ENCODE measurements around the gene RYR2.
A peak's percentile ranks its signal among the peaks of the same experiment; 100 is the strongest.

Gene RYR2

GRCh38 chr1:237795558-237795957 lies 753.6 kb downstream of the RYR2 start:
- Histone ChIP-seq H3K23ac (ENCODE audit: low read length) (no peak overlapping the region), H4K12ac (ENCODE audit: low read depth, low read length) (no peak overlapping the region), H3K18ac (ENCODE audit: low read length) (no peak overlapping the region), H2AFZ (ENCODE audit: insufficient read depth, low read length, poor library complexity) (no peak overlapping the region), H2BK120ac (ENCODE audit: insufficient read depth, low read length, poor library complexity) (no peak overlapping the region), H3K79me2 (ENCODE audit: control insufficient read depth, insufficient read depth, low read length, poor library complexity) (no peaks in the 10 kb centered on the region), H3K4me2 (ENCODE audit: low read length) (no peak overlapping the region), H3K9me3 (ENCODE audit: insufficient read depth, low read depth, low read length) (no peaks in the 10 kb centered on the region), H4K91ac (ENCODE audit: low read depth, low read length) (no peak overlapping the region), H3K4me1 (ENCODE audit: control insufficient read depth in 1 of 2, insufficient read depth in 2 of 2, low read length in 2 of 2) (no peaks in the 10 kb centered on the region), H2AK5ac (ENCODE audit: low read length) (no peak overlapping the region), H3K36me3 (ENCODE audit: control insufficient read depth in 1 of 2, insufficient read depth in 2 of 2, low read length in 2 of 2) (no peaks in the 10 kb centered on the region), H3K9ac (ENCODE audit: low read length) (no peak overlapping the region), H3K14ac (ENCODE audit: low read length) (no peak overlapping the region), H4K8ac (ENCODE audit: low read depth, low read length) (no peak overlapping the region), H3K27me3 (ENCODE audit: insufficient read depth, low read length) (no peaks in the 10 kb centered on the region), H3K4me3 (ENCODE audit: low read depth, low read length) (no peak overlapping the region), H3K79me1 (ENCODE audit: low read length) (no peaks in the 10 kb centered on the region), H2BK12ac (ENCODE audit: low read length) (no peak overlapping the region), H3K27ac (ENCODE audit: low read depth, low read length) (no peak overlapping the region), H3K4ac (ENCODE audit: low read depth, low read length) (no peak overlapping the region), H2BK5ac (ENCODE audit: low read depth, low read length, poor library complexity) (no peak overlapping the region)
- no peak for DNase-seq
- no CpG with 5 or more reads among the region's 13 CpGs for WGBS (ENCODE audit: extremely low coverage, insufficient coverage, insufficient read length)

- Histone ChIP-seq H3K4me1 (ENCODE audit: control insufficient read depth in 1 of 2, insufficient read depth in 2 of 2, low read length in 2 of 2) (no peaks in the 10 kb centered on the region), H4K12ac (ENCODE audit: low read depth, low read length) (no peak overlapping the region), H3K14ac (ENCODE audit: low read length) (no peak overlapping the region), H3K23ac (ENCODE audit: low read length) (no peak overlapping the region), H3K79me1 (ENCODE audit: low read length) (no peaks in the 10 kb centered on the region), H2BK120ac (ENCODE audit: insufficient read depth, low read length, poor library complexity) (no peak overlapping the region), H3K4me3 (ENCODE audit: low read depth, low read length) (no peak overlapping the region), H2AK5ac (ENCODE audit: low read length) (no peak overlapping the region), H3K27me3 (ENCODE audit: insufficient read depth, low read length) (no peaks in the 10 kb centered on the region), H3K79me2 (ENCODE audit: control insufficient read depth, insufficient read depth, low read length, poor library complexity) (no peaks in the 10 kb centered on the region), H4K8ac (ENCODE audit: low read depth, low read length) (no peak overlapping the region), H4K91ac (ENCODE audit: low read depth, low read length) (no peak overlapping the region), H3K18ac (ENCODE audit: low read length) (no peak overlapping the region), H3K36me3 (ENCODE audit: control insufficient read depth in 1 of 2, insufficient read depth in 2 of 2, low read length in 2 of 2) (no peaks in the 10 kb centered on the region), H3K4ac (ENCODE audit: low read depth, low read length) (no peak overlapping the region), H3K9me3 (ENCODE audit: insufficient read depth, low read depth, low read length) (no peaks in the 10 kb centered on the region), H3K4me2 (ENCODE audit: low read length) (no peak overlapping the region), H3K9ac (ENCODE audit: low read length) (no peak overlapping the region), H3K27ac (ENCODE audit: low read depth, low read length) (no peak overlapping the region), H2BK12ac (ENCODE audit: low read length) (no peak overlapping the region), H2BK5ac (ENCODE audit: low read depth, low read length, poor library complexity) (no peak overlapping the region), H2AFZ (ENCODE audit: insufficient read depth, low read length, poor library complexity) (no peak overlapping the region)
- peak; percentile 63 to 72 for DNase-seq
- no CpG with 5 or more reads among the region's 5 CpGs for WGBS (ENCODE audit: extremely low coverage, insufficient coverage, insufficient read length)
Observed at GRCh38 chr1:237799762-237800474, 757.9 kb downstream of the RYR2 start.

GRCh38 chr1:237804516-237804915 lies 762.5 kb downstream of the RYR2 start:
- Histone ChIP-seq H3K27me3 (ENCODE audit: insufficient read depth, low read length) (no peaks in the 10 kb centered on the region), H3K79me1 (ENCODE audit: low read length) (no peaks in the 10 kb centered on the region), H3K27ac (ENCODE audit: low read depth, low read length) (no peak overlapping the region), H3K9ac (ENCODE audit: low read length) (no peak overlapping the region), H4K91ac (ENCODE audit: low read depth, low read length) (no peak overlapping the region), H3K18ac (ENCODE audit: low read length) (no peak overlapping the region), H2BK120ac (ENCODE audit: insufficient read depth, low read length, poor library complexity) (no peak overlapping the region), H3K4me1 (ENCODE audit: control insufficient read depth in 1 of 2, insufficient read depth in 2 of 2, low read length in 2 of 2) (no peaks in the 10 kb centered on the region), H3K4ac (ENCODE audit: low read depth, low read length) (no peak overlapping the region), H2AFZ (ENCODE audit: insufficient read depth, low read length, poor library complexity) (no peak overlapping the region), H2AK5ac (ENCODE audit: low read length) (no peak overlapping the region), H3K14ac (ENCODE audit: low read length) (no peak overlapping the region), H2BK12ac (ENCODE audit: low read length) (no peak overlapping the region), H3K9me3 (ENCODE audit: insufficient read depth, low read depth, low read length) (no peaks in the 10 kb centered on the region), H4K12ac (ENCODE audit: low read depth, low read length) (no peak overlapping the region), H2BK5ac (ENCODE audit: low read depth, low read length, poor library complexity) (no peak overlapping the region), H3K36me3 (ENCODE audit: control insufficient read depth in 1 of 2, insufficient read depth in 2 of 2, low read length in 2 of 2) (no peaks in the 10 kb centered on the region), H3K79me2 (ENCODE audit: control insufficient read depth, insufficient read depth, low read length, poor library complexity) (no peaks in the 10 kb centered on the region), H3K4me2 (ENCODE audit: low read length) (no peak overlapping the region), H4K8ac (ENCODE audit: low read depth, low read length) (no peak overlapping the region), H3K4me3 (ENCODE audit: low read depth, low read length) (no peak overlapping the region), H3K23ac (ENCODE audit: low read length) (no peak overlapping the region)
- no CpG with 5 or more reads among the region's 3 CpGs for WGBS (ENCODE audit: extremely low coverage, insufficient coverage, insufficient read length)
- DNase-seq, result no peak

GRCh38 chr1:237809099-237809498 lies 767.1 kb downstream of the RYR2 start:
- no CpG with 5 or more reads among the region's 2 CpGs for WGBS (ENCODE audit: extremely low coverage, insufficient coverage, insufficient read length)
- no peaks in the 10 kb centered on the region for H3K79me1 ChIP-seq (ENCODE audit: low read length)
- H4K8ac ChIP-seq (ENCODE audit: low read depth, low read length), result no peak overlapping the region

More at GRCh38 chr1:237809099-237809498, 767.1 kb downstream of the RYR2 start:
- no peaks in the 10 kb centered on the region for H3K9me3 ChIP-seq (ENCODE audit: insufficient read depth, low read depth, low read length)
- no peak overlapping the region for H3K4ac ChIP-seq (ENCODE audit: low read depth, low read length)
- H2BK5ac ChIP-seq (ENCODE audit: low read depth, low read length, poor library complexity), result no peak overlapping the region
- no peak overlapping the region for H3K9ac ChIP-seq (ENCODE audit: low read length)
- H3K27ac ChIP-seq (ENCODE audit: low read depth, low read length), result no peak overlapping the region
- no peak overlapping the region for H3K4me3 ChIP-seq (ENCODE audit: low read depth, low read length)
- DNase-seq, result no peak
- no peak overlapping the region for H2BK120ac ChIP-seq (ENCODE audit: insufficient read depth, low read length, poor library complexity)
- H2BK12ac ChIP-seq (ENCODE audit: low read length), result no peak overlapping the region
- H3K18ac ChIP-seq (ENCODE audit: low read length), result no peak overlapping the region
- H3K27me3 ChIP-seq (ENCODE audit: insufficient read depth, low read length), result no peaks in the 10 kb centered on the region
- no peak overlapping the region for H3K14ac ChIP-seq (ENCODE audit: low read length)
- H3K79me2 ChIP-seq (ENCODE audit: control insufficient read depth, insufficient read depth, low read length, poor library complexity), result no peaks in the 10 kb centered on the region
- H2AK5ac ChIP-seq (ENCODE audit: low read length), result no peak overlapping the region
- H2AFZ ChIP-seq (ENCODE audit: insufficient read depth, low read length, poor library complexity), result no peak overlapping the region
- H3K4me2 ChIP-seq (ENCODE audit: low read length), result no peak overlapping the region
- H3K4me1 ChIP-seq (ENCODE audit: control insufficient read depth in 1 of 2, insufficient read depth in 2 of 2, low read length in 2 of 2), result no peaks in the 10 kb centered on the region
- H3K36me3 ChIP-seq (ENCODE audit: control insufficient read depth in 1 of 2, insufficient read depth in 2 of 2, low read length in 2 of 2), result no peaks in the 10 kb centered on the region
- H4K91ac ChIP-seq (ENCODE audit: low read depth, low read length), result no peak overlapping the region
- H4K12ac ChIP-seq (ENCODE audit: low read depth, low read length), result no peak overlapping the region
- no peak overlapping the region for H3K23ac ChIP-seq (ENCODE audit: low read length)
